ENCODE data around the gene PARP16. TPM values are rescaled to one million over a fixed set of nuclear protein-coding genes. Genes with fewer than 3 reads are reported as not detected.
A peak's percentile ranks its signal among the peaks of the same experiment; 100 is the strongest.

PARP16 gene
- total RNA-seq, 1 experiment from 2014 or later, result 9.7 TPM

- TF ChIP-seq ATF3 (IDR thresholded peaks at IDR 0.05) (no peak), JUND (IDR thresholded peaks at IDR 0.05) (peak; percentile 87), SRF (IDR thresholded peaks at IDR 0.05; ENCODE audit: low read depth) (peak; percentile 79)
Measured at GRCh38 chr15:65304381-65305149, 17.9 kb upstream of the PARP16 start, which contains the start of gene RNU5B-1 (continued).

GRCh38 chr15:65303687-65304380 lies 17.2 kb upstream of the PARP16 start:
- H3K9ac ChIP-seq (ENCODE audit: low read length), result peak overlapping the region; percentile 69
- no peaks in the 10 kb centered on the region for H3K79me2 ChIP-seq (ENCODE audit: insufficient read depth, low read length)
- H3K9me2 ChIP-seq (ENCODE audit: insufficient read depth), result no peaks in the 10 kb centered on the region
- intact Hi-C loops (cut with micrococcal nuclease), result loop anchor here (1.0 to 2.0 kb wide), 3 partner anchors 8 to 271 kb away; partner anchors contain the start of gene RNU5A-1
- peak overlapping the region; percentile 49 to 51 for H3K4me3 ChIP-seq (replicated peaks in 1 of 2; ENCODE audit: low read depth in 1 of 2, low read length in 2 of 2)
- peak overlapping the region; percentile 10 for H2AFZ ChIP-seq (ENCODE audit: low read depth, low read length, poor library complexity, severe bottlenecking)
- RAD21 ChIA-PET (ENCODE audit: low non-redundant PET in 1 of 2, low total read pairs in 2 of 2, uncharacterized antibody in 2 of 2, unreplicated experiment in 2 of 2), result no interaction called here
- ATAC-seq (peak; percentile 23), DNase-seq (ENCODE audit: low read depth, low spot score) (peak; percentile 44)
- TF ChIP-seq ZFX (IDR thresholded peaks at IDR 0.05), result peak; percentile 27; the same call in 1 of the 2 replicates
- TF ChIP-seq MAX (IDR thresholded peaks at IDR 0.05), result peak; percentile 99
- TF ChIP-seq CBX3 (IDR thresholded peaks at IDR 0.05; ENCODE audit: low read depth), result peak; percentile 94
- peak; percentile 42; the same call in 1 of the 2 replicates for TF ChIP-seq RAD21 (IDR thresholded peaks at IDR 0.05; ENCODE audit: low read depth)
- no peak for TF ChIP-seq CEBPB (IDR thresholded peaks at IDR 0.05; ENCODE audit: low read depth)
- H3K36me3 ChIP-seq (ENCODE audit: control insufficient read depth in 1 of 2, insufficient read depth in 2 of 2, low read length in 2 of 2), result no peaks in the 10 kb centered on the region
- H3K27ac ChIP-seq (ENCODE audit: low read depth, low read length), result peak overlapping the region; percentile 62
- CTCF ChIA-PET, result interaction anchor here (1.0 to 2.0 kb wide), 3 partner anchors 15 to 114 kb away, joined by 4 to 14 read pairs (median 7); no protein-coding TSS in a partner anchor
- H4K20me1 ChIP-seq (ENCODE audit: insufficient read depth), result no peaks in the 10 kb centered on the region
- H3K4me2 ChIP-seq (ENCODE audit: low read length), result peak overlapping the region; percentile 88
- POLR2A ChIA-PET, result interaction anchor here (0.6 to 2.4 kb wide), 28 partner anchors 7 to 565 kb away, joined by 3 to 72 read pairs (median 7); partner anchors contain the start of genes CILP, CLPX, PARP16 and RAB11A
- H3K27me3 ChIP-seq (ENCODE audit: insufficient read depth, low read length), result no peaks in the 10 kb centered on the region
- H3K9me3 ChIP-seq (ENCODE audit: control insufficient read depth in 1 of 2, insufficient read depth in 1 of 2, low read depth in 1 of 2, low read length in 2 of 2), result no peaks in the 10 kb centered on the region
- H3K4me1 ChIP-seq (ENCODE audit: control insufficient read depth in 1 of 2, insufficient read depth in 2 of 2, low read length in 2 of 2), result peaks cover 20 to 29% of the 10 kb centered on the region in 2 experiments
- BruUV-seq (replicated peaks), result TSS peak; percentile 24

Measured in HCT116 (cell line).